AG10803 (cell line): Measurements from ENCODE around the gene PBX1.
"Not testable (repeated sequence)": the region's sequence is repeated elsewhere in the genome, so short reads cannot be mapped to it uniquely, and the experiment has no call there.

Experiments used
- DNase-seq: peaks from one replicate; pipeline ENCODE4 v3.0.0; 2010; ENCODE audit warnings: low read depth
- H3K4me3 ChIP-seq: 2 replicates; pipeline ENCODE4 v1.5.1; 2011; ENCODE audit warnings: mild to moderate bottlenecking, low read length, control low read depth
- CTCF ChIP-seq: conservative IDR thresholded peaks from 2 replicates; pipeline ENCODE4 v1.5.1; 2011; ENCODE audit warnings: mild to moderate bottlenecking, low read length, control low read depth, inconsistent platforms

PBX1 gene

GRCh38 chr1:164601399-164602100 lies 42.6 kb downstream of the PBX1 start:
- no peak for TF ChIP-seq CTCF
- DNase-seq = no peak
- no peak overlapping the region; the same call in 1 of the 2 replicates for H3K4me3 ChIP-seq

DNA sequence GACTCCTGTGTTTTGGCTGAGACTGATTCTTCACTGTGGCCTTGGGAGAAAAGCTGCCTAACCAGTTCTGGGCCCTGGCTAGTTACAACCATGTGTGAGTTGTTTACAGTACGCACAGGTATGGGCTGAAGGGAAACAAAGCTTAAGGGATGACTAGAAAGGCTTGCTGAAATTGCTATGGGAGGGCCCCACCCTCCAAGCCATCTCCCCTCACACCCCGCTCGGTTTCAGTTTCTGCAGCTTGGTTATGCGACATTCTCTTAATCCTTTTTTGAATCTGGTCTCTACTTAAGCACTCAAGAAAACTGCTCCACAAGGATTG lies 43.1 kb downstream of the PBX1 start:
- H3K4me3 ChIP-seq = peak overlapping the region; percentile 8
- TF ChIP-seq CTCF = no peak

GRCh38 chr1:164602480-164603093 lies 43.6 kb downstream of the PBX1 start:
- TF ChIP-seq CTCF = peak; percentile 37
- peak; percentile 87 for DNase-seq
- H3K4me3 ChIP-seq = peak overlapping the region; percentile 20; the same call in 1 of the 2 replicates

More for the DNA sequence above, 43.1 kb downstream of the PBX1 start:
- DNase-seq = no peak

DNA sequence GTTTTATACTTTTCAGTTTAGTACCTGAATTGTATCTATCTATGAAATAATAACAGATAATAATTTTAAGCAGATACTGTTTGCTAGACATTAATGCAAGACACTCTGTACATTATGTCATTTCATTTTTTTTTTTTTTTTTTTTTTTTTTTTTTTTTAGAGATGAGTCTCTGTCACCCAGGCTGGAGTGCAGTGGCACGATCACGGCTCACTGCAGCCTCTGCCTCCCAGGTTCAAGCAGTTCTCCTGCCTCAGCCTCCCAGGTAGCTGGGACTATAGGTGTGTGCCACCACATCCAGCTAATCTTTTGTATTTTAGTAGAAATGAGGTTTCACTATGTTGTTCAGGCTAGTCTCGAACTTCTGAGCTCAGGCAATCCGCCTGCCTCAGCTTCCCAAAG lies 44.8 kb downstream of the PBX1 start:
- not testable (repeated sequence) for H3K4me3 ChIP-seq, DNase-seq

- no peak for TF ChIP-seq CTCF
- H3K4me3 ChIP-seq = no peak overlapping the region
- DNase-seq = peak; percentile 61
Measured at GRCh38 chr1:164604541-164604940, 45.6 kb downstream of the PBX1 start.

GRCh38 chr1:164605254-164606091 lies 46.5 kb downstream of the PBX1 start:
- H3K4me3 ChIP-seq = no peak overlapping the region
- no peak for DNase-seq
- TF ChIP-seq CTCF = no peak

DNA sequence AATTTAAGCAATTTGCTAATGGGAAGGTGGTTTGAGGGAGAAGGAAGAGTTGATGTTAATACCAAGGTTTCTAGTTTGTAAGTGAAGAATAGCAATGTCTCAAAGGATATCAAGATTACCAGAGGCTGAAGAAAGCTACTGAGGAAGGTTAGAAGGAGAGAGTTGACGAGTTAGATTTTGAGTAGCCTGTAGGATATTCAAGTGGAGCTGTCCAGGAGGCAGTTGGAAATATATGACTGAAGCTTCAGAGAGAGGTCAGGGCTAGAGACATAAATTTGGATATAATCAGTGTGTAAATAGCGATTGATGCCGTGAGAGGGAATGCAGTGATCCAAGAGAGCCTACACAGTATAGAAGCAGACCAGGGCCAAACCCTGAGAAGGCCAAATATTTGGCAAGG lies 48.4 kb downstream of the PBX1 start:
- no peak for DNase-seq
- H3K4me3 ChIP-seq = no peak overlapping the region
- no peak for TF ChIP-seq CTCF
